PC-3 (cell line): Measurements from ENCODE around the gene MDFIC2. TPM values are rescaled to one million over a fixed set of nuclear protein-coding genes. Genes with fewer than 3 reads are reported as not detected.
"Not testable (repeated sequence)": the region's sequence is repeated elsewhere in the genome, so short reads cannot be mapped to it uniquely, and the experiment has no call there.

Experiments used
- ATAC-seq: fragments of 200-7000 bp; cut with Tn5 transposase; 2 replicates; pipeline ENCODE4 v1.9.1; 2020; ENCODE audit warnings: mild to moderate bottlenecking, moderate library complexity
- BruUV-seq: library from RNA; stranded (reverse); fragments of 400-500 nt; replicated peaks from 2 replicates; lab custom pipeline; 2021; lab: Mats Ljungman, UMichigan
- CTCF ChIA-PET: fragments of 300-600 bp; sonication (Branson Sonifier 250); formaldehyde crosslinking; loops from one replicate; lab custom pipeline; 2022; ENCODE audit warnings: antibody characterized with exemption; lab: Charles Lee
- POLR2A ChIA-PET: fragments of 300-600 bp; sonication (Branson Sonifier 250); formaldehyde crosslinking; loops from one replicate; lab custom pipeline; 2022; ENCODE audit warnings: antibody characterized with exemption; ENCODE audit not compliant: unreplicated experiment; lab: Charles Lee
- DNase-seq: peaks from one replicate; pipeline ENCODE4 v3.0.0-alpha.2; 2015
- H2AFZ ChIP-seq: fragments of 300-600 bp; sonication (generic); 2 replicates; pipeline ENCODE4 v1.6.0; 2016; ENCODE audit warnings: antibody characterized with exemption, low read length
- H3F3A ChIP-seq: fragments of 300-600 bp; sonication (generic); one replicate; pipeline ENCODE4 v1.6.0; 2017; ENCODE audit warnings: antibody characterized with exemption, low read length, control low read depth, mild to moderate bottlenecking; ENCODE audit not compliant: unreplicated experiment
- H3K27ac ChIP-seq: fragments of 300-600 bp; sonication (generic); 2 replicates; pipeline ENCODE4 v1.5.1; 2016; ENCODE audit warnings: mild to moderate bottlenecking, low read length
- H3K27me3 ChIP-seq: fragments of 300-600 bp; sonication (generic); 2 replicates; pipeline ENCODE4 v1.6.1; 2016; ENCODE audit warnings: low read length, mixed read lengths
- H3K36me3 ChIP-seq: fragments of 300-600 bp; sonication (generic); 2 replicates; pipeline ENCODE4 v1.6.1; 2016; ENCODE audit warnings: low read depth, mixed run types, low read length, mixed read lengths
- H3K4me1 ChIP-seq: fragments of 300-600 bp; sonication (generic); 2 replicates; pipeline ENCODE4 v1.5.1; 2016; ENCODE audit warnings: low read length; ENCODE audit not compliant: insufficient read depth
- H3K4me2 ChIP-seq: fragments of 300-600 bp; sonication (generic); 2 replicates; pipeline ENCODE4 v1.6.0; 2016; ENCODE audit warnings: low read length
- H3K4me3 ChIP-seq: fragments of 300-600 bp; sonication (generic); 2 replicates; pipeline ENCODE4 v1.5.1; 2016; ENCODE audit warnings: mild to moderate bottlenecking, low read length, mixed read lengths
- H3K79me2 ChIP-seq: fragments of 300-600 bp; sonication (generic); 2 replicates; pipeline ENCODE4 v1.6.1; 2017; ENCODE audit warnings: low read length, mixed read lengths
- H3K9ac ChIP-seq: fragments of 300-600 bp; sonication (generic); 2 replicates; pipeline ENCODE4 v1.6.0; 2016; ENCODE audit warnings: mild to moderate bottlenecking, low read length
- H3K9me2 ChIP-seq: fragments of 300-600 bp; sonication (generic); replicated peaks from 2 replicates; pipeline ENCODE4 v1.6.1; 2016; ENCODE audit warnings: mixed run types, low read length, mixed read lengths
- H3K9me3 ChIP-seq: fragments of 300-600 bp; sonication (generic); 2 replicates; pipeline ENCODE4 v1.6.1; 2016; ENCODE audit warnings: low read length, mixed read lengths
- H4K20me1 ChIP-seq: fragments of 300-600 bp; sonication (generic); 2 replicates; pipeline ENCODE4 v1.6.1; 2016; ENCODE audit warnings: low read length, mixed read lengths
- CTCF ChIP-seq: fragments of 300-600 bp; sonication (generic); conservative IDR thresholded peaks from 2 replicates; pipeline ENCODE4 v1.5.1; 2017; ENCODE audit warnings: antibody characterized with exemption, low read depth, mild to moderate bottlenecking, low read length
- EZH2 ChIP-seq: fragments of 300-600 bp; sonication (generic); IDR thresholded peaks from one replicate; pipeline ENCODE4 v1.6.1; 2017; ENCODE audit warnings: antibody characterized with exemption, mild to moderate bottlenecking, low read length; ENCODE audit not compliant: unreplicated experiment
- EZH2phosphoT487 ChIP-seq: fragments of 300-600 bp; sonication (generic); IDR thresholded peaks from 2 replicates; pipeline ENCODE4 v1.6.1; 2018; ENCODE audit warnings: mild to moderate bottlenecking, antibody characterized with exemption, low read length, borderline replicate concordance
- intact Hi-C: fragments of 100-400 bp; cut with micrococcal nuclease; formaldehyde crosslinking; loops from 2 replicates; pipeline ENCODE4 v1.9.0; 2023
- total RNA-seq: library from RNA; depleted of rRNA; stranded (reverse); fragments of >200 nt; gene quantifications from 2 replicates; pipeline ENCODE4 v1.2.3, GENCODE V29; 2014

Gene MDFIC2
- total RNA-seq, 1 experiment from 2014 or later, result not detected

DNA sequence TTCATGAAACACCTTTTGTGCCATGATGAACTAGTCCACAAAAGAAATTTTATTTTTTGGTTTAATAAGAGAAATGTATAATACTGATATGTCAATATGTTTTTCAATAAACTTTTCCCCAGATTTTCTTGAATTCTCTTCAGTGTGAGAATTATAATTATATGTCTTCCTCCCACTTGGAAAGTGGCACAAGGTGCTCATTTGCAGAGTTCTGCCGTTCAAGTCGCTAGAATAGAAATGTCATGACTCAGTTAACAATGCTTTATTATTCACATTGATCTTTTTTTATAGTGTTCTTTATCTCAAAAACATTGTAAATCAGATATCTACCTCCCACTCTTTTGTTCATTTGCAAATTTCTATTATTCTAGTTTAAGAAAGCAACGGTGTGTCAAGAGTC, 87.3 kb downstream of the MDFIC2 start:
- Histone ChIP-seq H3K79me2 (no peaks in the 10 kb centered on the region), H3K27ac (no peak overlapping the region), H3K4me3 (no peak overlapping the region), H3K9ac (no peak overlapping the region), H3K36me3 (no peaks in the 10 kb centered on the region), H3K9me3 (no peaks in the 10 kb centered on the region), H4K20me1 (no peaks in the 10 kb centered on the region), H2AFZ (no peak overlapping the region), H3K4me2 (no peak overlapping the region), H3F3A (no peaks in the 10 kb centered on the region), H3K9me2 (no peaks in the 10 kb centered on the region), H3K27me3 (no peaks in the 10 kb centered on the region), H3K4me1 (no peaks in the 10 kb centered on the region)
- no TSS peak for BruUV-seq
- ATAC-seq, result no peak
- ChIA-PET POLR2A (no interaction called here), CTCF (no interaction called here)
- intact Hi-C loops, result no loop called here
- TF ChIP-seq EZH2 (no peak), CTCF (no peak), EZH2phosphoT487 (no peak)
- DNase-seq, result no peak

- POLR2A ChIA-PET, result no interaction called here
- H3K27ac ChIP-seq, result no peak overlapping the region
- TF ChIP-seq CTCF, result no peak
- no peak for TF ChIP-seq EZH2phosphoT487
- TF ChIP-seq EZH2, result no peak
- H3K9me2 ChIP-seq, result no peaks in the 10 kb centered on the region
- H2AFZ ChIP-seq, result no peak overlapping the region
- intact Hi-C loops, result no loop called here
- no peaks in the 10 kb centered on the region for H3F3A ChIP-seq
- H4K20me1 ChIP-seq, result no peaks in the 10 kb centered on the region
- no peaks in the 10 kb centered on the region for H3K4me1 ChIP-seq
- no peaks in the 10 kb centered on the region for H3K27me3 ChIP-seq
- no peak overlapping the region for H3K9ac ChIP-seq
- H3K4me3 ChIP-seq, result no peak overlapping the region
- H3K36me3 ChIP-seq, result no peaks in the 10 kb centered on the region
- CTCF ChIA-PET, result no interaction called here
- ATAC-seq, result no peak
- no peaks in the 10 kb centered on the region for H3K9me3 ChIP-seq
- no peaks in the 10 kb centered on the region for H3K79me2 ChIP-seq
- no peak for DNase-seq
- no TSS peak for BruUV-seq
- no peak overlapping the region for H3K4me2 ChIP-seq
These were observed 88.1 kb downstream of the MDFIC2 start for GRCh38 chr3:70224337-70224736.

DNA sequence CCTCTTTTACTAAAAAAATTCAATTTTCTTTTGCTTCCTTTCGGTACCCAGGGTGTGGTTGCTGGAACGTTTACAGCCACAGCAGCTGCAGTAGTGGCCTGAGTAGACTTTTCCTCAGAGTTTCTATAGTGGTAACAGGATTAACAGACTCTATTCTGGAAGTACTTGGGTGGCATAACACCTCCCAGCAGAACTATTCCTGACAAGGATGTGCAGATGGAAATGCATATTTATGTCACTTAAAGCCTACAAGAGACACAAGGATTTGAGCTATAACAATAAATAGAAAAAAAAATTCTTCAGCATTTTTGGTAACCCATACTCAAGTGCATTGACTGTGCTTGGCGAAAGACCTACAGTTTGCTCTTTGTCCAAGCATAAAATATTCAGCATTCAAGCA, 94.0 kb downstream of the MDFIC2 start:
- Histone ChIP-seq H3K9me2 (no peaks in the 10 kb centered on the region), H3K27me3 (no peaks in the 10 kb centered on the region), H3K36me3 (no peaks in the 10 kb centered on the region), H3K9ac (no peak overlapping the region), H2AFZ (no peak overlapping the region), H4K20me1 (no peaks in the 10 kb centered on the region), H3K27ac (no peak overlapping the region), H3K4me3 (no peak overlapping the region), H3K9me3 (no peaks in the 10 kb centered on the region), H3F3A (no peaks in the 10 kb centered on the region), H3K4me2 (no peak overlapping the region), H3K4me1 (no peaks in the 10 kb centered on the region), H3K79me2 (no peaks in the 10 kb centered on the region)
- TF ChIP-seq EZH2phosphoT487 (no peak), CTCF (no peak), EZH2 (no peak)
- POLR2A ChIA-PET, result no interaction called here
- BruUV-seq, result no TSS peak
- intact Hi-C loops, result no loop called here
- ATAC-seq, result no peak
- DNase-seq, result no peak
- CTCF ChIA-PET, result no interaction called here

DNA sequence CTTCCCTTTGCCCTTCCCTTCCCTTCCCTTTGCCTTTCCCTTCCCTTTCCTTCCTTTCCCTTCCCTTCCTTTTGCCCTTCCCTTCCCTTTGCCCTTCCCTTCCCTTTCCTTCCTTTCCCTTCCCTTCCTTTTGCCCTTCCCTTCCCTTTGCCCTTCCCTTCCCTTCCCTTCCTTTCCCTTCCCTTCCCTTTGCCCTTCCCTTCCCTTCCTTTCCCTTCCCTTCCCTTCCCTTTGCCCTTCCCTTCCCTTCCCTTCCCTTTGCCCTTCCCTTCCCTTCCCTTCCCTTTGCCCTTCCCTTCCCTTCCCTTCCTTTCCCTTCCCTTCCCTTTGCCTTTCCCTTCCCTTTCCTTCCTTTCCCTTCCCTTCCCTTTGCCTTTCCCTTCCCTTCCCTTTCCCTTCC, 101.2 kb downstream of the MDFIC2 start:
- DNase-seq, H3K79me2 ChIP-seq, H3K36me3 ChIP-seq, CTCF ChIA-PET, ATAC-seq, H3K4me2 ChIP-seq, H4K20me1 ChIP-seq, H3F3A ChIP-seq, H3K27ac ChIP-seq, H3K9me2 ChIP-seq, H3K27me3 ChIP-seq, H3K9me3 ChIP-seq, H2AFZ ChIP-seq, H3K4me3 ChIP-seq, intact Hi-C loops, H3K9ac ChIP-seq, BruUV-seq, H3K4me1 ChIP-seq, POLR2A ChIA-PET: not testable (repeated sequence)
